Measurements from ENCODE around the gene PTPRN2. TPM values are rescaled to one million over a fixed set of nuclear protein-coding genes. Genes with fewer than 3 reads are reported as not detected.

The PTPRN2 gene
- total RNA-seq, 1 experiment from 2014 or later = not detected

DNA sequence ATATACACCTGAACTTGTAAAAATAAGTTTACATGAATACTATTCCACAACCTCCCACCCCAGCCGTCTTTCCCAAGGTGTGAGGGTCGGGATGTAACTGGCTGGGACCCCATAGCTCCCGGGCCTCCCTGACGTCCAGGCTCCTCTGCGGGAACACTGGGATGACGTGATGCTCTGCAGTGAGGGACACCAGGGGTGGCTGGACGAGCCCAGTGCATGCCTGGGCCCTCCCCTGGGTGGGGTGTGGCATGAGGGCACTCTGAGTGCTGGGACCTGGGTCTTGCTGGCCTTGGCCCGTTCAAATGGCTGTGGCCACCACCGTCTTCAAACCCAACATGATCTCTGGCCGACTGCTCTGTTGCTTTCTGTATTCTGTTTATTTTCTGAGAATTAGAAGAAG, 1068.4 kb downstream of the PTPRN2 start:
- Histone ChIP-seq H3K9me2 (ENCODE audit: insufficient read depth) (no peaks in the 10 kb centered on the region), H3K4me1 (replicated peaks; ENCODE audit: insufficient read depth) (no peaks in the 10 kb centered on the region), H3F3A (ENCODE audit: insufficient read depth, low read depth) (no peaks in the 10 kb centered on the region), H3K4me2 (no peak overlapping the region), H3K27me3 (ENCODE audit: insufficient read depth, low read depth) (peaks cover 100% of the 10 kb centered on the region), H3K36me3 (ENCODE audit: low read depth) (no peaks in the 10 kb centered on the region), H3K27ac (no peak overlapping the region), H3K4me3 (no peak overlapping the region), H4K20me1 (ENCODE audit: insufficient read depth) (no peaks in the 10 kb centered on the region; the same call in 1 of the 2 replicates), H3K79me2 (ENCODE audit: low read depth) (no peaks in the 10 kb centered on the region), H3K9me3 (ENCODE audit: insufficient read depth, low read depth) (no peaks in the 10 kb centered on the region), H2AFZ (no peak overlapping the region)
- no peak for DNase-seq
- no TSS peak for BruUV-seq (replicated peaks)
- TF ChIP-seq EZH2 (IDR thresholded peaks at IDR 0.05; ENCODE audit: low read depth) = no peak
- TF ChIP-seq, protein P1, sequence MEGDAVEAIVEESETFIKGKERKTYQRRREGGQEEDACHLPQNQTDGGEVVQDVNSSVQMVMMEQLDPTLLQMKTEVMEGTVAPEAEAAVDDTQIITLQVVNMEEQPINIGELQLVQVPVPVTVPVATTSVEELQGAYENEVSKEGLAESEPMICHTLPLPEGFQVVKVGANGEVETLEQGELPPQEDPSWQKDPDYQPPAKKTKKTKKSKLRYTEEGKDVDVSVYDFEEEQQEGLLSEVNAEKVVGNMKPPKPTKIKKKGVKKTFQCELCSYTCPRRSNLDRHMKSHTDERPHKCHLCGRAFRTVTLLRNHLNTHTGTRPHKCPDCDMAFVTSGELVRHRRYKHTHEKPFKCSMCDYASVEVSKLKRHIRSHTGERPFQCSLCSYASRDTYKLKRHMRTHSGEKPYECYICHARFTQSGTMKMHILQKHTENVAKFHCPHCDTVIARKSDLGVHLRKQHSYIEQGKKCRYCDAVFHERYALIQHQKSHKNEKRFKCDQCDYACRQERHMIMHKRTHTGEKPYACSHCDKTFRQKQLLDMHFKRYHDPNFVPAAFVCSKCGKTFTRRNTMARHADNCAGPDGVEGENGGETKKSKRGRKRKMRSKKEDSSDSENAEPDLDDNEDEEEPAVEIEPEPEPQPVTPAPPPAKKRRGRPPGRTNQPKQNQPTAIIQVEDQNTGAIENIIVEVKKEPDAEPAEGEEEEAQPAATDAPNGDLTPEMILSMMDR (conservative IDR thresholded peaks at IDR 0.05) = no peak
- CTCF ChIA-PET = no interaction called here
- intact Hi-C loops (cut with micrococcal nuclease; ENCODE audit: unreplicated experiment) = no loop called here
- POLR2A ChIA-PET (ENCODE audit: unreplicated experiment) = no interaction called here

DNA sequence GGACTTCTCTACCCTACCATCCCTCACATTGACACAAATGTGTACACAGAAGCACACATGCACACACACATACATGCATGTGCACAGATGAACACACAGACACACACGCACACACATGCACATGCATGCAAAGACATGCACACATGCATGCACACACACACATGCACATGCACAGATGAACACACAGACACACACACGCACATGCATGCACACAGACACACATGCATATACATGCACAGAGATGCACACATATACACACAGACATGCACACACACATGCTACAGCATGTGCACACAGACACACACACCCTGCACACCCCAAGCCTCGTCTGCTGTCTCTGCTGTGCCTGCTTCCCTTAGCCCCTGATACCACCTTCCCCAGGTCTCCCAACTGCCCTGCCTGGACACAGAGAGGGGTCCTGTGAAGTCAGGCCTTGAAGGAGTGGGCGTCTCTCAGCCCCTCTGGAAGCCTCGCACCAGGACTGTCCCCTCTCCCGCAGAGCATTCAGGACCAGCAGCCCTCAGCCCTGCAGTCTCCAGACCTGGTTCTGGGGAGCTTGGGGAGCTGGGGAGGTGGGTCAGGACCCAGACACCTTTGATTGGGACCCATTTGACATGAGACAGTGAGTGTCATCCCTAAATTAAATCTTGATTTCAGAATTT, 1069.0 kb downstream of the PTPRN2 start:
- Histone ChIP-seq H3K79me2 (ENCODE audit: low read depth) (no peaks in the 10 kb centered on the region), H3K9me3 (ENCODE audit: insufficient read depth, low read depth) (no peaks in the 10 kb centered on the region), H3F3A (ENCODE audit: insufficient read depth, low read depth) (no peaks in the 10 kb centered on the region), H4K20me1 (ENCODE audit: insufficient read depth) (no peaks in the 10 kb centered on the region; the same call in 1 of the 2 replicates), H3K9me2 (ENCODE audit: insufficient read depth) (no peaks in the 10 kb centered on the region), H3K4me3 (no peak overlapping the region), H3K4me1 (replicated peaks; ENCODE audit: insufficient read depth) (no peaks in the 10 kb centered on the region), H2AFZ (no peak overlapping the region), H3K27ac (no peak overlapping the region), H3K36me3 (ENCODE audit: low read depth) (no peaks in the 10 kb centered on the region), H3K4me2 (no peak overlapping the region), H3K27me3 (ENCODE audit: insufficient read depth, low read depth) (peaks cover 100% of the 10 kb centered on the region)
- no peak for DNase-seq
- ChIA-PET POLR2A (ENCODE audit: unreplicated experiment) (no interaction called here), CTCF (no interaction called here)
- intact Hi-C loops (cut with micrococcal nuclease; ENCODE audit: unreplicated experiment) = no loop called here
- BruUV-seq (replicated peaks) = no TSS peak
- TF ChIP-seq, protein P1 (conservative IDR thresholded peaks at IDR 0.05) = no peak
- TF ChIP-seq EZH2 (IDR thresholded peaks at IDR 0.05; ENCODE audit: low read depth) = no peak

DNA sequence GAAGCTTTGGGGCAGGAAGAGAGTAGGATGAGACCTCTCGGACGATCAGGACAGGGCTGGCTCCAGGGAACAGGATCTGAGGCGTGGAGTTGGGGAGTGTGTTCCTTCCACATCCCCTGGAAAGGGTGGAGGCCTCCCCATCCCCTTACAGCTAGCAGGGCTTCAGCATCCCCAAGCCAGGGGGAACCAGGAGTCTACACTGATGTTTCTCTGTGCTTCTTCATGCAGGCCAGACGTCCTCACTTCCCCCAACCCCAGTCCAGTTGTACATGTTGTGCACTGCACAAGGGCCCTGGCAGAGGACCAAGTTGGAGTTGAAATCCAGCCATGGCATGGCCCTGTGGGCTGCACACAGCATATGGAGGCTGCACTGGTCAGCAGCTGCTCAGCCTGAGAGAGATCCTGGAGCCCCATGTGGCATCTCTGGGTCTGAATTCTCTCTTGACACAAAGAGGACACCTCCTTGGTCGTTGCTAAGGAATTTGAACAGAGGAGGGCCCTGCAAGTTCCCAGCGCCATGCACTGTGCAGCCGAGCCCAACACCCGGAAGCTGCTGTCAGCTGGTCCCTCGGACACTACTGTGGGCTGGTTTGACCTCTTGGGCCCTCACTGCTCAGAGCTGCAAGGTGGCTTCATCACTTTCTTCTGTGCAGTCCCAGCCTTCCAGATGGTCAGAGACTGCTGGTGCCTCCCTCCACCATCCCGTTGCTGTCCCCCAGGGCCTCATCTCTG, 1069.7 kb downstream of the PTPRN2 start:
- Histone ChIP-seq H3K9me2 (ENCODE audit: insufficient read depth) (no peaks in the 10 kb centered on the region), H3K79me2 (ENCODE audit: low read depth) (no peaks in the 10 kb centered on the region), H3K4me1 (replicated peaks; ENCODE audit: insufficient read depth) (no peaks in the 10 kb centered on the region), H3K9me3 (ENCODE audit: insufficient read depth, low read depth) (no peaks in the 10 kb centered on the region), H3K27ac (no peak overlapping the region), H3K27me3 (ENCODE audit: insufficient read depth, low read depth) (peaks cover 100% of the 10 kb centered on the region), H4K20me1 (ENCODE audit: insufficient read depth) (no peaks in the 10 kb centered on the region; the same call in 1 of the 2 replicates), H3K36me3 (ENCODE audit: low read depth) (no peaks in the 10 kb centered on the region), H3K4me3 (no peak overlapping the region), H3F3A (ENCODE audit: insufficient read depth, low read depth) (no peaks in the 10 kb centered on the region), H3K4me2 (no peak overlapping the region), H2AFZ (no peak overlapping the region)
- POLR2A ChIA-PET (ENCODE audit: unreplicated experiment) = no interaction called here
- CTCF ChIA-PET = no interaction called here
- intact Hi-C loops (cut with micrococcal nuclease; ENCODE audit: unreplicated experiment) = no loop called here
- DNase-seq = no peak
- TF ChIP-seq, protein P1 (conservative IDR thresholded peaks at IDR 0.05) = no peak
- no peak for TF ChIP-seq EZH2 (IDR thresholded peaks at IDR 0.05; ENCODE audit: low read depth)
- BruUV-seq (replicated peaks) = no TSS peak

Data from PC-9 (cell line).